ENCODE data around the gene NR0B2. TPM values are rescaled to one million over a fixed set of nuclear protein-coding genes. Genes with fewer than 3 reads are reported as not detected.

NR0B2 gene
- total and polyA plus RNA-seq, 10 of the 15 experiments (the other 5 are each of a cell fraction or from before 2014, with no cell fraction given) = not detected

DNA sequence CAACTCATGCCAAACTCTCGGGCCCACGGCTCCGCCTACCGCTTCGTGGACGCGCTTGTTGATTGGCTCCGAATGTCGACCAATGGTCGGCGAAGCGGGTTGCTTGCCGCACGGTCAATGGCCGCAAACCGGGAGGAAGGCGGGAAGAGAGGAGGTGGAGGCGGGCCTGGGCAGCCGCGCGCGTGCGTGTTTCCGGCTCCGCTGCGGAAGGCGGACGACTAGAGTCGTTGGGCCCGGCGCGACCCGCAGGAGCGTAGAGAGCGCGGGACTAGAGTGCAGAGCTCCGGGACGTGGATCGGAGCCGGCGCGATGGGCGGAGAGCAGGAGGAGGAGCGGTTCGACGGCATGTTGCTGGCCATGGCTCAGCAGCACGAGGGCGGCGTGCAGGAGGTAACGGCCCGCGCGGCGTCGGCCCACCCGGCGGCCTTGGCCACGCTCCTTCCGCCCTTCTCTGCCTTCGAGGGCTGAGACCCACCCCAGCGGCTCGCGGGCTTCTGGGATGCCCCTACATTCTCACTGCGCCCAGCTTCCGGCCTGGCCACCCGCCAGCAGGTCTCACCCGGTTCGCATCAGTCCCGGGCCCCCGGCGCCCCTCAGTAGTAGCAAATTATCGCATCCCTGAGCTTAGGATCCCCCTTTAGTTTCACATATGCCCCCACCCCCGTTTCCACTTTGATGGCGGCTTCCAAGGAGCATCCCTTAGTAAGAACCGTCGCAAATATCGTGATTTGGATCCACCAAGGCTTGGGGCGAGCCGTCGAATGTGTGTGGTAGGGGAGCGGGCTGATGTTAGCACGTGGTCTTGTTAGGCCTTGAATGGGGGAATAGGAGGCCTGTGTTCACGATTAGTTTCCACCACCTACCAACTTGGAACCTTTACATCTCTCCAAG is 8.0 kb upstream of the NR0B2 start, which contains the start of gene NUDC (continued):
- TF ChIP-seq, protein P1, sequence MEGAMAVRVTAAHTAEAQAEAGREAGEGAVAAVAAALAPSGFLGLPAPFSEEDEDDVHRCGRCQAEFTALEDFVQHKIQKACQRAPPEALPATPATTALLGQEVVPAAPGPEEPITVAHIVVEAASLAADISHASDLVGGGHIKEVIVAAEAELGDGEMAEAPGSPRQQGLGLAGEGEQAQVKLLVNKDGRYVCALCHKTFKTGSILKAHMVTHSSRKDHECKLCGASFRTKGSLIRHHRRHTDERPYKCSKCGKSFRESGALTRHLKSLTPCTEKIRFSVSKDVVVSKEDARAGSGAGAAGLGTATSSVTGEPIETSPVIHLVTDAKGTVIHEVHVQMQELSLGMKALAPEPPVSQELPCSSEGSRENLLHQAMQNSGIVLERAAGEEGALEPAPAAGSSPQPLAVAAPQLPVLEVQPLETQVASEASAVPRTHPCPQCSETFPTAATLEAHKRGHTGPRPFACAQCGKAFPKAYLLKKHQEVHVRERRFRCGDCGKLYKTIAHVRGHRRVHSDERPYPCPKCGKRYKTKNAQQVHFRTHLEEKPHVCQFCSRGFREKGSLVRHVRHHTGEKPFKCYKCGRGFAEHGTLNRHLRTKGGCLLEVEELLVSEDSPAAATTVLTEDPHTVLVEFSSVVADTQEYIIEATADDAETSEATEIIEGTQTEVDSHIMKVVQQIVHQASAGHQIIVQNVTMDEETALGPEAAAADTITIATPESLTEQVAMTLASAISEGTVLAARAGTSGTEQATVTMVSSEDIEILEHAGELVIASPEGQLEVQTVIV (IDR thresholded peaks at IDR 0.05; ENCODE audit: borderline replicate concordance, partially characterized antibody) = peak; percentile 58
- TF ChIP-seq SMAD5 (IDR thresholded peaks at IDR 0.05; ENCODE audit: low read depth) (peak; percentile 59; the same call in 1 of the 2 replicates), RUNX3 (IDR thresholded peaks at IDR 0.05; ENCODE audit: low read length) (no peak; the same call in none of the 2 replicates), KDM1A (IDR thresholded peaks at IDR 0.05; ENCODE audit: borderline replicate concordance) (no peak), HCFC1 (IDR thresholded peaks at IDR 0.05; ENCODE audit: low read length) (no peak), POLR2AphosphoS5 (IDR thresholded peaks at IDR 0.05; ENCODE audit: low read length) (peak; percentile 92), PAX5 (IDR thresholded peaks at IDR 0.05; ENCODE audit: borderline replicate concordance, low read depth, low read length) (no peak), NFYB (IDR thresholded peaks at IDR 0.05; ENCODE audit: insufficient read depth, low read depth, low read length) (peak; percentile 90), MYC (IDR thresholded peaks at IDR 0.05; ENCODE audit: insufficient read depth, insufficient read length, insufficient replicate concordance, low read length, severe bottlenecking) (peak; percentile 88), SIX5 (IDR thresholded peaks at IDR 0.05; ENCODE audit: low read depth, low read length, severe bottlenecking) (no peak), EP300 (IDR thresholded peaks at IDR 0.05; ENCODE audit: borderline replicate concordance in 1 of 2, control insufficient read depth in 1 of 2, low read depth in 2 of 2, low read length in 2 of 2) (no peak), BCL11A (IDR thresholded peaks at IDR 0.05; ENCODE audit: low read depth, low read length) (no peak), BMI1 (IDR thresholded peaks at IDR 0.05; ENCODE audit: borderline replicate concordance) (no peak), HDAC2 (IDR thresholded peaks at IDR 0.05) (no peak), MYB (IDR thresholded peaks at IDR 0.05; ENCODE audit: borderline replicate concordance, low read depth, low read length) (no peak), ETV6 (conservative IDR thresholded peaks at IDR 0.05 in 1 of 2, IDR thresholded peaks at IDR 0.05 in 1 of 2; ENCODE audit: borderline replicate concordance in 1 of 2, low read depth in 1 of 2) (no peak), RBBP5 (conservative IDR thresholded peaks at IDR 0.05) (no peak)
- TF ChIP-seq, protein P2, sequence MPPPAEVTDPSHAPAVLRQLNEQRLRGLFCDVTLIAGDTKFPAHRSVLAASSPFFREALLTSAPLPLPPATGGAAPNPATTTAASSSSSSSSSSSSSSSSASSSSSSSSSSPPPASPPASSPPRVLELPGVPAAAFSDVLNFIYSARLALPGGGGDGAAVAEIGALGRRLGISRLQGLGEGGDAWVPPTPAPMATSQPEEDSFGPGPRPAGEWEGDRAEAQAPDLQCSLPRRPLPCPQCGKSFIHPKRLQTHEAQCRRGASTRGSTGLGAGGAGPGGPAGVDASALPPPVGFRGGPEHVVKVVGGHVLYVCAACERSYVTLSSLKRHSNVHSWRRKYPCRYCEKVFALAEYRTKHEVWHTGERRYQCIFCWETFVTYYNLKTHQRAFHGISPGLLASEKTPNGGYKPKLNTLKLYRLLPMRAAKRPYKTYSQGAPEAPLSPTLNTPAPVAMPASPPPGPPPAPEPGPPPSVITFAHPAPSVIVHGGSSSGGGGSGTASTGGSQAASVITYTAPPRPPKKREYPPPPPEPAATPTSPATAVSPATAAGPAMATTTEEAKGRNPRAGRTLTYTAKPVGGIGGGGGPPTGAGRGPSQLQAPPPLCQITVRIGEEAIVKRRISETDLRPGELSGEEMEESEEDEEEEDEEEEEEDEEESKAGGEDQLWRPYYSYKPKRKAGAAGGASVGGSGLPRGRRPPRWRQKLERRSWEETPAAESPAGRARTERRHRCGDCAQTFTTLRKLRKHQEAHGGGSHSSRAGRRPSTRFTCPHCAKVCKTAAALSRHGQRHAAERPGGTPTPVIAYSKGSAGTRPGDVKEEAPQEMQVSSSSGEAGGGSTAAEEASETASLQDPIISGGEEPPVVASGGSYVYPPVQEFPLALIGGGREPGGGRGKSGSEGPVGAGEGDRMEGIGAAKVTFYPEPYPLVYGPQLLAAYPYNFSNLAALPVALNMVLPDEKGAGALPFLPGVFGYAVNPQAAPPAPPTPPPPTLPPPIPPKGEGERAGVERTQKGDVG (CRISPR knock-in tag; IDR thresholded peaks at IDR 0.05) = no peak
- TF ChIP-seq, protein P3, sequence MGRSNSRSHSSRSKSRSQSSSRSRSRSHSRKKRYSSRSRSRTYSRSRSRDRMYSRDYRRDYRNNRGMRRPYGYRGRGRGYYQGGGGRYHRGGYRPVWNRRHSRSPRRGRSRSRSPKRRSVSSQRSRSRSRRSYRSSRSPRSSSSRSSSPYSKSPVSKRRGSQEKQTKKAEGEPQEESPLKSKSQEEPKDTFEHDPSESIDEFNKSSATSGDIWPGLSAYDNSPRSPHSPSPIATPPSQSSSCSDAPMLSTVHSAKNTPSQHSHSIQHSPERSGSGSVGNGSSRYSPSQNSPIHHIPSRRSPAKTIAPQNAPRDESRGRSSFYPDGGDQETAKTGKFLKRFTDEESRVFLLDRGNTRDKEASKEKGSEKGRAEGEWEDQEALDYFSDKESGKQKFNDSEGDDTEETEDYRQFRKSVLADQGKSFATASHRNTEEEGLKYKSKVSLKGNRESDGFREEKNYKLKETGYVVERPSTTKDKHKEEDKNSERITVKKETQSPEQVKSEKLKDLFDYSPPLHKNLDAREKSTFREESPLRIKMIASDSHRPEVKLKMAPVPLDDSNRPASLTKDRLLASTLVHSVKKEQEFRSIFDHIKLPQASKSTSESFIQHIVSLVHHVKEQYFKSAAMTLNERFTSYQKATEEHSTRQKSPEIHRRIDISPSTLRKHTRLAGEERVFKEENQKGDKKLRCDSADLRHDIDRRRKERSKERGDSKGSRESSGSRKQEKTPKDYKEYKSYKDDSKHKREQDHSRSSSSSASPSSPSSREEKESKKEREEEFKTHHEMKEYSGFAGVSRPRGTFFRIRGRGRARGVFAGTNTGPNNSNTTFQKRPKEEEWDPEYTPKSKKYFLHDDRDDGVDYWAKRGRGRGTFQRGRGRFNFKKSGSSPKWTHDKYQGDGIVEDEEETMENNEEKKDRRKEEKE (IDR thresholded peaks at IDR 0.05) = no peak
